Measurements from ENCODE around the gene MED8.

The MED8 gene

GRCh38 chr1:43354471-43354870, 35.1 kb downstream of the MED8 start:
- no peak overlapping the region for H3K4me3 ChIP-seq (ENCODE audit: low read length)
- TF ChIP-seq CTCF (IDR thresholded peaks at IDR 0.05; ENCODE audit: insufficient read depth, low read depth, low read length, missing control alignments): no peak
- DNase-seq (ENCODE audit: low read depth): no peak

GRCh38 chr1:43352881-43353280, 36.7 kb downstream of the MED8 start:
- TF ChIP-seq CTCF (IDR thresholded peaks at IDR 0.05; ENCODE audit: insufficient read depth, low read depth, low read length, missing control alignments): no peak
- H3K4me3 ChIP-seq (ENCODE audit: low read length): no peak overlapping the region
- DNase-seq (ENCODE audit: low read depth): no peak

GRCh38 chr1:43352351-43352705, 37.3 kb downstream of the MED8 start:
- DNase-seq (ENCODE audit: low read depth): no peak
- no peak for TF ChIP-seq CTCF (IDR thresholded peaks at IDR 0.05; ENCODE audit: insufficient read depth, low read depth, low read length, missing control alignments)
- no peak overlapping the region for H3K4me3 ChIP-seq (ENCODE audit: low read length)

GRCh38 chr1:43351421-43352350, 37.9 kb downstream of the MED8 start:
- TF ChIP-seq CTCF (IDR thresholded peaks at IDR 0.05; ENCODE audit: insufficient read depth, low read depth, low read length, missing control alignments): no peak
- DNase-seq (ENCODE audit: low read depth): no peak
- no peak overlapping the region for H3K4me3 ChIP-seq (ENCODE audit: low read length)

- no peak for DNase-seq (ENCODE audit: low read depth)
- H3K4me3 ChIP-seq (ENCODE audit: low read length): no peak overlapping the region
- TF ChIP-seq CTCF (IDR thresholded peaks at IDR 0.05; ENCODE audit: insufficient read depth, low read depth, low read length, missing control alignments): no peak
These were observed 38.6 kb downstream of the MED8 start for GRCh38 chr1:43350976-43351375.

- TF ChIP-seq CTCF (IDR thresholded peaks at IDR 0.05; ENCODE audit: insufficient read depth, low read depth, low read length, missing control alignments): no peak
- DNase-seq (ENCODE audit: low read depth): peak; percentile 47
- peak overlapping the region; percentile 54 for H3K4me3 ChIP-seq (ENCODE audit: low read length)
These were observed 39.9 kb downstream of the MED8 start for GRCh38 chr1:43349594-43350306.

All from epithelial cell of esophagus (primary cell).